ENCODE measurements around the gene PIK3CD. TPM values are rescaled to one million over a fixed set of nuclear protein-coding genes. Genes with fewer than 3 reads are reported as not detected.

The PIK3CD gene
- total and polyA plus RNA-seq, 4 donors = 1.8 to 11.3 (median 3.4) TPM

GRCh38 chr1:9684801-9685200 lies 33.3 kb downstream of the PIK3CD start (continued):
- TF ChIP-seq ZBTB33 (IDR thresholded peaks at IDR 0.05) = no peak
- TF ChIP-seq HNF4A (conservative IDR thresholded peaks at IDR 0.05) = no peak
- no peak for TF ChIP-seq FOXA2 (IDR thresholded peaks at IDR 0.05)
- TF ChIP-seq HNF4G (IDR thresholded peaks at IDR 0.05) = no peak
- TF ChIP-seq RAD21 (IDR thresholded peaks at IDR 0.05) = no peak
- no peak for TF ChIP-seq GABPA (IDR thresholded peaks at IDR 0.05 in 1 of 2, conservative IDR thresholded peaks at IDR 0.05 in 1 of 2)

GRCh38 chr1:9687120-9687873 lies 35.8 kb downstream of the PIK3CD start:
- H3K9me3 ChIP-seq (ENCODE audit: control insufficient read depth in 4 of 4, low read length in 3 of 4) = no peaks in the 10 kb centered on the region
- H3K4me1 ChIP-seq (ENCODE audit: control insufficient read depth in 4 of 4, insufficient read depth in 4 of 4, low read length in 3 of 4) = peaks cover 8 to 28% (median 18%) of the 10 kb centered on the region in 4 donors
- peak overlapping the region; percentile 41 to 58 (median 47) for H3K4me3 ChIP-seq (ENCODE audit: low read depth in 1 of 3, low read length in 3 of 3)
- no peak for TF ChIP-seq MAX (IDR thresholded peaks at IDR 0.05)
- TF ChIP-seq ATF3 (IDR thresholded peaks at IDR 0.05) = no peak
- no peak for TF ChIP-seq GABPA (IDR thresholded peaks at IDR 0.05 in 1 of 2, conservative IDR thresholded peaks at IDR 0.05 in 1 of 2)
- TF ChIP-seq EGR1 (IDR thresholded peaks at IDR 0.05; ENCODE audit: low read depth in 2 of 2) = no peak
- no peak for TF ChIP-seq FOXA2 (IDR thresholded peaks at IDR 0.05)
- no peak for TF ChIP-seq REST (IDR thresholded peaks at IDR 0.05)
- H3K36me3 ChIP-seq (ENCODE audit: control insufficient read depth in 4 of 4, insufficient read depth in 3 of 4, low read depth in 1 of 4, low read length in 3 of 4) = no peaks in the 10 kb centered on the region
- DNase-seq (ENCODE audit: low spot score) = peak; percentile 43
- no peaks in the 10 kb centered on the region for H3K27me3 ChIP-seq (ENCODE audit: control insufficient read depth in 4 of 4, insufficient read depth in 4 of 4, low read length in 3 of 4)
- 6% methylated on average over 42 of the region's 42 CpGs for WGBS
- H3K9ac ChIP-seq (ENCODE audit: low read depth in 1 of 2, low read length in 2 of 2) = no peak overlapping the region
- no peak overlapping the region for H3K27ac ChIP-seq (ENCODE audit: low read depth in 1 of 2, low read length in 2 of 2)

GRCh38 chr1:9687874-9688582 lies 36.5 kb downstream of the PIK3CD start:
- no peaks in the 10 kb centered on the region for H3K36me3 ChIP-seq (ENCODE audit: control insufficient read depth in 4 of 4, insufficient read depth in 3 of 4, low read depth in 1 of 4, low read length in 3 of 4)
- H3K4me3 ChIP-seq (ENCODE audit: low read depth in 1 of 3, low read length in 3 of 3) = peak overlapping the region; percentile 41 to 58 (median 47)
- DNase-seq (ENCODE audit: low spot score) = no peak
- peaks cover 8 to 28% (median 18%) of the 10 kb centered on the region in 4 donors for H3K4me1 ChIP-seq (ENCODE audit: control insufficient read depth in 4 of 4, insufficient read depth in 4 of 4, low read length in 3 of 4)
- 8% methylated on average over 34 of the region's 34 CpGs for WGBS
- H3K27ac ChIP-seq (ENCODE audit: low read depth in 1 of 2, low read length in 2 of 2) = no peak overlapping the region
- H3K9me3 ChIP-seq (ENCODE audit: control insufficient read depth in 4 of 4, low read length in 3 of 4) = no peaks in the 10 kb centered on the region
- H3K9ac ChIP-seq (ENCODE audit: low read depth in 1 of 2, low read length in 2 of 2) = no peak overlapping the region
- H3K27me3 ChIP-seq (ENCODE audit: control insufficient read depth in 4 of 4, insufficient read depth in 4 of 4, low read length in 3 of 4) = no peaks in the 10 kb centered on the region
- TF ChIP-seq EGR1 (IDR thresholded peaks at IDR 0.05; ENCODE audit: low read depth in 2 of 2) = no peak
- no peak for TF ChIP-seq RXRA (IDR thresholded peaks at IDR 0.05)
- TF ChIP-seq RAD21 (IDR thresholded peaks at IDR 0.05) = no peak
- no peak for TF ChIP-seq HNF4G (IDR thresholded peaks at IDR 0.05)
- TF ChIP-seq MAX (IDR thresholded peaks at IDR 0.05) = no peak
- no peak for TF ChIP-seq NR2F2 (IDR thresholded peaks at IDR 0.05)
- no peak for TF ChIP-seq ATF3 (IDR thresholded peaks at IDR 0.05)
- TF ChIP-seq FOXA2 (IDR thresholded peaks at IDR 0.05) = no peak
- no peak for TF ChIP-seq ZBTB33 (IDR thresholded peaks at IDR 0.05)
- no peak for TF ChIP-seq SP1 (IDR thresholded peaks at IDR 0.05)
- no peak for TF ChIP-seq GABPA (IDR thresholded peaks at IDR 0.05 in 1 of 2, conservative IDR thresholded peaks at IDR 0.05 in 1 of 2)
- TF ChIP-seq JUND (IDR thresholded peaks at IDR 0.05) = no peak
- no peak for TF ChIP-seq CTCF (IDR thresholded peaks at IDR 0.05; ENCODE audit: low read depth, low read length, missing input control)
- no peak for TF ChIP-seq YY1 (IDR thresholded peaks at IDR 0.05)

Measured in liver (tissue), 9 donors.